Panc1 (cell line): ENCODE measurements around the gene LY6G6F. TPM values are rescaled to one million over a fixed set of nuclear protein-coding genes. Genes with fewer than 3 reads are reported as not detected.
A peak's percentile ranks its signal among the peaks of the same experiment; 100 is the strongest.

ENCODE experiments used
- ATAC-seq: fragments of 200-7000 bp; cut with Tn5 transposase; 2 replicates; pipeline ENCODE4 v1.9.1; 2020; ENCODE audit warnings: mild to moderate bottlenecking, moderate library complexity
- BruUV-seq: library from RNA; stranded (reverse); fragments of 400-500 nt; replicated peaks from 2 replicates; lab custom pipeline; 2021; lab: Mats Ljungman, UMichigan
- CTCF ChIA-PET: fragments of 300-600 bp; sonication (Branson Sonifier 250); formaldehyde crosslinking; loops from one replicate; lab custom pipeline; 2022; ENCODE audit warnings: antibody characterized with exemption; lab: Charles Lee
- POLR2A ChIA-PET: fragments of 300-600 bp; sonication (Branson Sonifier 250); formaldehyde crosslinking; loops from one replicate; lab custom pipeline; 2022; ENCODE audit warnings: antibody characterized with exemption; lab: Charles Lee
- DNase-seq: peaks from one replicate; pipeline ENCODE4 v3.0.0-alpha.2; 2010; ENCODE audit warnings: low read depth, low spot score
- H3K27ac ChIP-seq: 2 replicates; pipeline ENCODE4 v1.5.1; 2011; ENCODE audit warnings: mild to moderate bottlenecking, low read length, inconsistent platforms
- H3K27me3 ChIP-seq: fragments of 200-500 bp; sonication (Bioruptor generic); 2 replicates; pipeline ENCODE4 v1.6.0; 2014; ENCODE audit warnings: low read length, inconsistent platforms; ENCODE audit not compliant: control insufficient read depth, insufficient read depth
- H3K36me3 ChIP-seq: fragments of 200-500 bp; sonication (Bioruptor generic); 2 replicates; pipeline ENCODE4 v1.5.1; 2014; ENCODE audit warnings: inconsistent platforms, mild to moderate bottlenecking, low read length, moderate library complexity; ENCODE audit not compliant: control insufficient read depth, insufficient read depth
- H3K4me1 ChIP-seq: 2 replicates; pipeline ENCODE4 v1.5.1; 2011; ENCODE audit warnings: inconsistent platforms, mild to moderate bottlenecking, low read length, moderate library complexity; ENCODE audit not compliant: control insufficient read depth, insufficient read depth
- H3K4me3 ChIP-seq, 2 experiments: 2 replicates each; pipeline ENCODE4 v1.5.1; 2011 to 2012; ENCODE audit warnings: low read depth in 2 of 2, low read length in 2 of 2, mild to moderate bottlenecking in 2 of 2, inconsistent platforms in 1 of 2, moderate library complexity in 1 of 2
- H3K9me3 ChIP-seq: fragments of 200-500 bp; sonication (Bioruptor generic); 2 replicates; pipeline ENCODE4 v1.5.1; 2014; ENCODE audit warnings: low read depth, mild to moderate bottlenecking, inconsistent platforms, low read length, moderate library complexity; ENCODE audit not compliant: control insufficient read depth, insufficient read depth
- CTCF ChIP-seq: fragments of 450-650 bp; IDR thresholded peaks from 2 replicates; pipeline ENCODE4 v1.5.1; 2017; ENCODE audit warnings: mild to moderate bottlenecking
- POLR2AphosphoS5 ChIP-seq: IDR thresholded peaks from 2 replicates; pipeline ENCODE4 v1.6.1; 2012; ENCODE audit warnings: mild to moderate bottlenecking, low read depth, low read length, moderate library complexity
- REST ChIP-seq, 2 experiments: IDR thresholded peaks; 2 replicates each; pipeline ENCODE4 v1.6.1; 2011 to 2012; ENCODE audit warnings: low read depth in 2 of 2, control low read depth in 1 of 2, low read length in 1 of 2, mild to moderate bottlenecking in 1 of 2, moderate library complexity in 1 of 2; ENCODE audit not compliant: insufficient read depth in 1 of 2
- SIN3A ChIP-seq: IDR thresholded peaks from 2 replicates; pipeline ENCODE4 v1.6.1; 2012; ENCODE audit warnings: low read depth, mild to moderate bottlenecking, low read length, moderate library complexity, borderline replicate concordance; ENCODE audit not compliant: insufficient read depth
- TCF7L2 ChIP-seq: IDR thresholded peaks from 2 replicates; pipeline ENCODE4 v1.6.1; 2011; ENCODE audit warnings: mild to moderate bottlenecking, low read depth, low read length, inconsistent platforms
- in situ Hi-C: cut with HindIII; loops from 2 replicates; pipeline ENCODE4 v1.10.0; 2016; ENCODE audit warnings: low sequenced_read_pairs, low pct_unique_long_range_greater_than_20kb
- intact Hi-C: fragments of 100-400 bp; cut with micrococcal nuclease; formaldehyde crosslinking; loops from one replicate; pipeline ENCODE4 v1.10.0; 2022; ENCODE audit not compliant: unreplicated experiment
- total RNA-seq: library from RNA; stranded (reverse); gene quantifications from one replicate; pipeline ENCODE4 v1.2.1, GENCODE V29; 2021; ENCODE audit not compliant: unreplicated experiment

The LY6G6F gene
- total RNA-seq, 1 experiment from 2014 or later: not detected

- TF ChIP-seq CTCF (no peak), TCF7L2 (no peak), POLR2AphosphoS5 (no peak), REST (IDR thresholded peaks at IDR 0.05; ENCODE audit: insufficient read depth in 1 of 2, low read depth in 2 of 2, low read length in 1 of 2) (no peak), SIN3A (no peak)
- peak overlapping the region; percentile 76 to 94 for H3K4me3 ChIP-seq
- BruUV-seq: no TSS peak
- in situ Hi-C loops (no loop called here), intact Hi-C loops (no loop called here)
- peaks cover 14% of the 10 kb centered on the region for H3K4me1 ChIP-seq
- peak overlapping the region; percentile 96 for H3K27ac ChIP-seq
- ChIA-PET POLR2A (no interaction called here), CTCF (no interaction called here)
- no peak for ATAC-seq
- no peak for DNase-seq
- H3K27me3 ChIP-seq: no peaks in the 10 kb centered on the region
- peaks cover 36% of the 10 kb centered on the region for H3K36me3 ChIP-seq
- no peaks in the 10 kb centered on the region for H3K9me3 ChIP-seq
These were observed 40.2 kb upstream of the LY6G6F start for GRCh38 chr6:31666337-31666965.

GRCh38 chr6:31669676-31670075 lies 37.0 kb upstream of the LY6G6F start, which contains the start of gene LY6G5B:
LY6G5B (plus strand) TSS chr6:31669976; CDS start chr6:31670951, 975 bp downstream.
- intact Hi-C loops (no loop called here), in situ Hi-C loops (no loop called here)
- POLR2A ChIA-PET: interaction anchor here (0.7 kb wide), 1 partner anchor 145 kb away, joined by 4 read pairs; no protein-coding TSS in a partner anchor
- Histone ChIP-seq H3K4me3 (no peak within 1 kb of the TSS), H3K9me3 (no peaks in the 10 kb centered on the region), H3K27me3 (no peaks in the 10 kb centered on the region), H3K27ac (no peak within 1 kb of the TSS), H3K36me3 (peaks cover 39% of the 10 kb centered on the region), H3K4me1 (peaks cover 4% of the 10 kb centered on the region)
- ATAC-seq: no peak
- no peak for TF ChIP-seq TCF7L2
- TF ChIP-seq POLR2AphosphoS5: no peak
- no peak for TF ChIP-seq SIN3A
- TF ChIP-seq REST (IDR thresholded peaks at IDR 0.05; ENCODE audit: insufficient read depth in 1 of 2, low read depth in 2 of 2, low read length in 1 of 2): no peak
- no peak for TF ChIP-seq CTCF
- BruUV-seq: no TSS peak
- CTCF ChIA-PET: interaction anchor here (0.6 kb wide), 1 partner anchor 9 kb away, joined by 6 read pairs; no protein-coding TSS in a partner anchor
- no peak for DNase-seq
